BJ (cell line): ENCODE measurements around the gene PARL. TPM values are rescaled to one million over a fixed set of nuclear protein-coding genes. Genes with fewer than 3 reads are reported as not detected.

Experiments
- CTCF ChIA-PET: fragments of 350-600 bp; formaldehyde crosslinking; extraction: SDS; loops from one replicate; lab custom pipeline; 2021; ENCODE audit warnings: antibody characterized with exemption, inconsistent platforms; lab: Yijun Ruan, JAX
- POLR2A ChIA-PET: fragments of 300-600 bp; sonication (Branson Sonifier 250); formaldehyde crosslinking; extraction: SDS; loops from one replicate; lab custom pipeline; 2021; ENCODE audit warnings: antibody characterized with exemption; lab: Charles Lee
- DNase-seq: peaks from one replicate; pipeline ENCODE4 v3.0.0-alpha.2; 2011; ENCODE audit warnings: low read depth
- H3K27me3 ChIP-seq: 2 replicates; pipeline ENCODE4 v1.6.0; 2011; ENCODE audit warnings: low read length; ENCODE audit not compliant: control insufficient read depth, insufficient read depth
- H3K36me3 ChIP-seq: 2 replicates; pipeline ENCODE4 v1.5.1; 2011; ENCODE audit warnings: low read length; ENCODE audit not compliant: control insufficient read depth, insufficient read depth
- H3K4me3 ChIP-seq: 2 replicates; pipeline ENCODE4 v1.5.1; 2011; ENCODE audit warnings: low read depth, mild to moderate bottlenecking, control low read depth, low read length
- CTCF ChIP-seq: IDR thresholded peaks from 2 replicates; pipeline ENCODE4 v1.5.1; 2011; ENCODE audit warnings: low read depth, mild to moderate bottlenecking, control low read depth, inconsistent platforms, low read length, moderate library complexity; ENCODE audit not compliant: insufficient read depth
- polyA plus RNA-seq: library from polyadenylated mRNA; depleted of rRNA; stranded (reverse); fragments of >200 nt; gene quantifications from 2 replicates; pipeline ENCODE4 v1.2.3, GENCODE V29; 2011

Gene PARL
- polyA plus RNA-seq, 1 experiment = 33.3 TPM

DNA sequence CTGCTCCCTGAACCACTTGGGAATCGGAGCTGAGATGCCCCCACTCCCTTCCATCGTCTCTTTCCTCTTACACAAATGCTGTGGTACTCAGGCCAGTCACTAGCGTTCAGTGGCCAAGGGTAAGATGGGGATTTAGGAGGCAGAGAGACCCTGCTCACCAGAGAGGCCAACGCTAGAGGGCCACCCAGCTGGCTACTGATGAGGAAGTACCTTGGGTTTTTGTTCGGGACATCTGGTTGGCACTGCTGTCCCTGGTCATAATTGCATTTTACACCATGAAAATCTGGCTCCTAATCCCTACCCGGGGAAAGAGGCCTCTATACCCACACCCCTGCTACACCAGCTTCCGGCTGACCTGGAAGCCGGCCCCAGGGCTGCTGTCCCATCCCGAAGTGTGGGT is 67.0 kb downstream of the PARL start:
- ChIA-PET CTCF (no interaction called here), POLR2A (no interaction called here)
- H3K4me3 ChIP-seq = no peak overlapping the region
- no peak for TF ChIP-seq CTCF
- no peaks in the 10 kb centered on the region for H3K27me3 ChIP-seq
- DNase-seq = no peak
- H3K36me3 ChIP-seq = peaks cover 3% of the 10 kb centered on the region

DNA sequence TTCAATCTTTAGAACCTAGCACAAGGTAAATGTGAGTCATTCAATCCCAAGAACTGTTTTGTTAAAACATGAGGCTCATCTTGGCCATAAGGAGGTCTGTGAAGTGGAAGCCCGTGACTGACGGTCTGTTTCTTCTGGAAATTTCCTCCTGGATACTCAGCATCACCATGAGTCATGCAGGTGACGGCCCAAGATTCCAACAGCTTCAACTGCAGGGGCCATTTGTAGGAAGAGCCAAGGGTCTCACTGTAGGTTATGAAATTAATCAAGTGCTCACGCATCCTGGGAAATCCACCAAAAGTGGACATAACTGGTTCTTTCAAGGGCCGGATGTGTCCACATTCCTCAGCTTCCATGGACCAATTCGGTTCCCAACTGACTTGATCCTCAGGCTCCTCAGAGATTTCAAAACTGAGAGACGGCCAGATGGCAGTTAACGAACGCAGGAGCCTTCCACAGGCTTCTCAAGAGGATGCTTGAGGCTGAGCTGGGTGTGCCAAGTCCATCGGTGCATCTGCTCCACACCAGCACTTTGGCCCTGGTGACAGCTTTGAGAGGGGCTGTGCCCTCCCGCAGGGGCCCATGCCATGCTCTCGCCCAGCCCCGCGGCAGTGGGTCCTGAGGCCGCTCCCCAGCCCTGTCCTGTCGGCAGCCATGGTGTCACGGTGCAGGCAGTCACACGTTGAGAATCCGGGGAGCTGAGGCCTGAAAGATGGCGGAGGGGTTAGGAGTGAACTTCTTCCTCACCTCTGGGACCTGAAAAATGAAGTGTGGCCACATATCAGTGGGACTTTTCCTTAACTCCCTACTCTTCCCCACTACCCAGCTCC is 67.8 kb downstream of the PARL start:
- DNase-seq = no peak
- Histone ChIP-seq H3K27me3 (no peaks in the 10 kb centered on the region), H3K4me3 (no peak overlapping the region), H3K36me3 (peaks cover 6% of the 10 kb centered on the region)
- ChIA-PET CTCF (interaction anchor here (2.5 kb wide), 1 partner anchor 68 kb away, joined by 7 read pairs; the partner anchor contains the start of gene PARL), POLR2A (no interaction called here)
- TF ChIP-seq CTCF = no peak

DNA sequence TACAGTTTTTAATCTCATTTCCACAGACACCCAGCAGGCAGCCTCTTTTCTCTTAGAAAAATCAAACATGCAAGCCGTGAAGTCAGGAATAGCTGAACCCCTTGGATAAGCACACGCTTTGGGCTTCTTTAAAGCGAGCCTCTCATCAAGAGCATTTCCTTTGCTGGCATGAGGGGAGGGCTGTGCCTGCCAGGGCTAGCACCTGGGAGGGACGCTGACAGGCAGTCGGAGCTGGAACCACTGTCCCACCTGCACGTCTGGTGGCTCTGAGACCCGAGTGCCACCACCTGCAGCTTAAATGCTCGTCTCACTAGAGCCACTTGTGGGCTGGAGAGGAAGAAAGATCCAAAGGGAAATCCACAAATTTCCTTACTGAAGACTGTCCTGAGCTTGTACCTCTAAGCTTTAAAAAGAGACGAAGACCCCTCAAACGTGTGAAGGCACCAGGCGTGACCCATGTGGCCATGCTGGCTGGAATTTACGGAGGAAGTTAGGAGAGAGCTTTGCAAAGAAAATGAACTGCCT is 68.7 kb downstream of the PARL start:
- CTCF ChIA-PET = interaction anchor here (2.5 kb wide), 1 partner anchor 69 kb away, joined by 7 read pairs; the partner anchor contains the start of gene PARL
- POLR2A ChIA-PET = no interaction called here

GRCh38 chr3:183815563-183815940 is 69.1 kb downstream of the PARL start:
- ChIA-PET POLR2A (no interaction called here), CTCF (interaction anchor here (2.5 kb wide), 1 partner anchor 69 kb away, joined by 7 read pairs; the partner anchor contains the start of gene PARL)
- Histone ChIP-seq H3K36me3 (peaks cover 13% of the 10 kb centered on the region), H3K27me3 (no peaks in the 10 kb centered on the region), H3K4me3 (no peak overlapping the region)
- DNase-seq = no peak
- TF ChIP-seq CTCF = no peak

More for the DNA sequence above, 68.7 kb downstream of the PARL start:
- DNase-seq = no peak
- no peaks in the 10 kb centered on the region for H3K27me3 ChIP-seq
- peaks cover 9% of the 10 kb centered on the region for H3K36me3 ChIP-seq
- TF ChIP-seq CTCF = no peak
- H3K4me3 ChIP-seq = no peak overlapping the region

- TF ChIP-seq CTCF = no peak
- CTCF ChIA-PET = no interaction called here
- Histone ChIP-seq H3K27me3 (no peaks in the 10 kb centered on the region), H3K36me3 (peaks cover 17% of the 10 kb centered on the region), H3K4me3 (no peak overlapping the region)
- POLR2A ChIA-PET = interaction anchor here (0.6 kb wide), 1 partner anchor 19 kb away, joined by 9 read pairs; no protein-coding TSS in a partner anchor
- DNase-seq = no peak
Measured at GRCh38 chr3:183814240-183814639, 70.4 kb downstream of the PARL start.
